BLaER1 treated with 17β-estradiol and CSF1 and Interleukin-3, amounts not matched to agents 10 nM and 100 nM (cell line): Measurements from ENCODE around the gene SEL1L2.
"Not testable (repeated sequence)": the region's sequence is repeated elsewhere in the genome, so short reads cannot be mapped to it uniquely, and the experiment has no call there.

ENCODE experiments used
- H3K27ac ChIP-seq, 11 experiments: shearing (Covaris generic); formaldehyde crosslinking; 2 replicates each; pipeline ENCODE4 v1.8.1; 2022
- H3K27me3 ChIP-seq, 11 experiments: shearing (Covaris generic); formaldehyde crosslinking; 2 replicates each; pipeline ENCODE4 v1.8.1; 2022
- H3K36me3 ChIP-seq, 11 experiments: shearing (Covaris generic); formaldehyde crosslinking; 2 replicates each; pipeline ENCODE4 v1.8.1; 2022
- H3K4me1 ChIP-seq, 10 experiments: shearing (Covaris generic); formaldehyde crosslinking; 2 replicates each; pipeline ENCODE4 v1.8.1; 2022
- H3K4me2 ChIP-seq, 11 experiments: shearing (Covaris generic); formaldehyde crosslinking; 2 replicates each; pipeline ENCODE4 v1.8.1; 2022
- H3K4me3 ChIP-seq, 10 experiments: shearing (Covaris generic); formaldehyde crosslinking; 2 replicates each; pipeline ENCODE4 v1.8.1; 2022
- H3K9ac ChIP-seq, 11 experiments: shearing (Covaris generic); formaldehyde crosslinking; 2 replicates each; pipeline ENCODE4 v1.8.1; 2022
- H3K9me3 ChIP-seq, 11 experiments: shearing (Covaris generic); formaldehyde crosslinking; replicated peaks in 1 of 11; 2 replicates each; pipeline ENCODE4 v1.8.1; 2022
- H4K20me1 ChIP-seq, 11 experiments: shearing (Covaris generic); formaldehyde crosslinking; 2 replicates each; pipeline ENCODE4 v1.8.1; 2022
- Cebpa-rat ChIP-seq, 11 experiments: shearing (Covaris generic); IDR thresholded peaks; 2 replicates each; pipeline ENCODE4 v1.8.1; 2022

The SEL1L2 gene

GRCh38 chr20:13995841-13996240 lies 5.4 kb upstream of the SEL1L2 start:
- H3K9ac ChIP-seq: no peak overlapping the region

GRCh38 chr20:13995086-13995665 lies 4.8 kb upstream of the SEL1L2 start, which contains the start of gene MACROD2:
TSS of gene MACROD2 (plus strand) at chr20:13995516.
- no peak for TF ChIP-seq Cebpa-rat (IDR thresholded peaks at IDR 0.05)
- H3K4me1 ChIP-seq: peaks cover 0 to 9% (median 7%) of the 10 kb centered on the region in 10 experiments; a peak in 15 of 20 replicates
- H3K9me3 ChIP-seq: peaks cover 44 to 55% (median 50%) of the 10 kb centered on the region in 11 experiments
- no peak within 1 kb of the TSS for H3K9ac ChIP-seq
- H3K4me3 ChIP-seq: no peak within 1 kb of the TSS; a peak in 1 of 20 replicates
- no peaks in the 10 kb centered on the region; a peak in 1 of 22 replicates for H3K36me3 ChIP-seq
- no peak within 1 kb of the TSS for H3K27ac ChIP-seq
- no peaks in the 10 kb centered on the region for H4K20me1 ChIP-seq
- H3K27me3 ChIP-seq: no peaks in the 10 kb centered on the region
- no peak within 1 kb of the TSS for H3K4me2 ChIP-seq

More at GRCh38 chr20:13995841-13996240, 5.4 kb upstream of the SEL1L2 start:
- no peaks in the 10 kb centered on the region; a peak in 1 of 22 replicates for H3K36me3 ChIP-seq
- no peak overlapping the region for H3K4me3 ChIP-seq
- peaks cover 44 to 54% (median 50%) of the 10 kb centered on the region in 11 experiments for H3K9me3 ChIP-seq
- H3K27ac ChIP-seq: no peak overlapping the region
- H3K4me2 ChIP-seq: no peak overlapping the region
- no peaks in the 10 kb centered on the region for H3K27me3 ChIP-seq
- no peaks in the 10 kb centered on the region for H4K20me1 ChIP-seq
- TF ChIP-seq Cebpa-rat (IDR thresholded peaks at IDR 0.05): no peak
- peaks cover 0 to 13% (median 7%) of the 10 kb centered on the region in 10 experiments; a peak in 15 of 20 replicates for H3K4me1 ChIP-seq

GRCh38 chr20:13991955-13992354 lies 1.5 kb upstream of the SEL1L2 start:
- not testable (repeated sequence) for H3K4me2 ChIP-seq, H3K4me3 ChIP-seq, H4K20me1 ChIP-seq, H3K27ac ChIP-seq, H3K9ac ChIP-seq, H3K27me3 ChIP-seq, H3K36me3 ChIP-seq, H3K4me1 ChIP-seq
- peaks cover 44 to 55% (median 50%) of the 10 kb centered on the region in 11 experiments for H3K9me3 ChIP-seq

- no peak overlapping the region for H3K4me3 ChIP-seq
- no peaks in the 10 kb centered on the region; a peak in 1 of 22 replicates for H3K36me3 ChIP-seq
- peaks cover 41 to 50% (median 47%) of the 10 kb centered on the region in 11 experiments for H3K9me3 ChIP-seq
- H3K27me3 ChIP-seq: no peaks in the 10 kb centered on the region
- no peak overlapping the region for H3K9ac ChIP-seq
- TF ChIP-seq Cebpa-rat (IDR thresholded peaks at IDR 0.05): no peak
- no peak overlapping the region for H3K4me2 ChIP-seq
- no peaks in the 10 kb centered on the region for H3K4me1 ChIP-seq
- H3K27ac ChIP-seq: no peak overlapping the region
- no peaks in the 10 kb centered on the region for H4K20me1 ChIP-seq
These were observed 897 bp upstream of the SEL1L2 start for GRCh38 chr20:13991311-13991710.

- Histone ChIP-seq H3K36me3 (no peaks in the 10 kb centered on the region), H3K9ac (no peak overlapping the region), H3K9me3 (no peaks in the 10 kb centered on the region), H4K20me1 (no peaks in the 10 kb centered on the region), H3K27me3 (no peaks in the 10 kb centered on the region), H3K4me3 (no peak overlapping the region), H3K4me1 (no peaks in the 10 kb centered on the region), H3K4me2 (no peak overlapping the region), H3K27ac (no peak overlapping the region)
- no peak for TF ChIP-seq Cebpa-rat (IDR thresholded peaks at IDR 0.05)
These were observed 6.2 kb downstream of the SEL1L2 start for GRCh38 chr20:13984211-13984610.

- Histone ChIP-seq H3K27ac (no peak overlapping the region), H3K4me1 (no peaks in the 10 kb centered on the region), H4K20me1 (no peaks in the 10 kb centered on the region), H3K27me3 (no peaks in the 10 kb centered on the region), H3K4me3 (no peak overlapping the region), H3K9me3 (no peaks in the 10 kb centered on the region), H3K9ac (no peak overlapping the region), H3K4me2 (no peak overlapping the region), H3K36me3 (no peaks in the 10 kb centered on the region)
- TF ChIP-seq Cebpa-rat (IDR thresholded peaks at IDR 0.05): no peak
These were observed 29.9 kb downstream of the SEL1L2 start for GRCh38 chr20:13960525-13960924.

GRCh38 chr20:13960119-13960518 lies 30.3 kb downstream of the SEL1L2 start:
- Histone ChIP-seq H3K4me2 (no peak overlapping the region), H3K36me3 (no peaks in the 10 kb centered on the region), H3K9me3 (no peaks in the 10 kb centered on the region), H3K27me3 (no peaks in the 10 kb centered on the region), H3K27ac (no peak overlapping the region), H4K20me1 (no peaks in the 10 kb centered on the region), H3K9ac (no peak overlapping the region), H3K4me3 (no peak overlapping the region), H3K4me1 (no peaks in the 10 kb centered on the region)
- no peak for TF ChIP-seq Cebpa-rat (IDR thresholded peaks at IDR 0.05)

GRCh38 chr20:13953227-13953626 lies 37.2 kb downstream of the SEL1L2 start:
- no peak overlapping the region for H3K4me3 ChIP-seq
- H3K27me3 ChIP-seq: no peaks in the 10 kb centered on the region
- no peak for TF ChIP-seq Cebpa-rat (IDR thresholded peaks at IDR 0.05)
- H3K9me3 ChIP-seq: no peaks in the 10 kb centered on the region
- H3K4me2 ChIP-seq: no peak overlapping the region
- no peaks in the 10 kb centered on the region for H4K20me1 ChIP-seq
- no peaks in the 10 kb centered on the region for H3K4me1 ChIP-seq
- H3K36me3 ChIP-seq: no peaks in the 10 kb centered on the region
- no peak overlapping the region for H3K9ac ChIP-seq
- H3K27ac ChIP-seq: no peak overlapping the region

GRCh38 chr20:13947719-13948118 lies 42.7 kb downstream of the SEL1L2 start:
- no peaks in the 10 kb centered on the region for H3K36me3 ChIP-seq
- no peaks in the 10 kb centered on the region for H4K20me1 ChIP-seq

GRCh38 chr20:13941031-13941430 lies 49.4 kb downstream of the SEL1L2 start:
- no peak for TF ChIP-seq Cebpa-rat (IDR thresholded peaks at IDR 0.05)
- H3K9ac ChIP-seq: no peak overlapping the region
- peaks cover 14 to 34% (median 24%) of the 10 kb centered on the region in 11 experiments for H3K9me3 ChIP-seq
- H3K4me1 ChIP-seq: peaks cover under 1 to 32% (median 14%) of the 10 kb centered on the region in 10 experiments; a peak in 17 of 20 replicates
- no peak overlapping the region for H3K4me3 ChIP-seq
- H4K20me1 ChIP-seq: no peaks in the 10 kb centered on the region
- H3K36me3 ChIP-seq: 0 out of 22 replicates have a peak, but pooled peaks cover 0 to 3% (median 0%) of the 10 kb centered on the region in 11 experiments
- no peak overlapping the region; a peak in 1 of 22 replicates for H3K4me2 ChIP-seq
- no peak overlapping the region for H3K27ac ChIP-seq
- H3K27me3 ChIP-seq: no peaks in the 10 kb centered on the region

More at GRCh38 chr20:13947719-13948118, 42.7 kb downstream of the SEL1L2 start:
- no peaks in the 10 kb centered on the region for H3K4me1 ChIP-seq
- H3K27ac ChIP-seq: no peak overlapping the region
- no peak overlapping the region for H3K4me3 ChIP-seq
- H3K4me2 ChIP-seq: no peak overlapping the region
- H3K9ac ChIP-seq: no peak overlapping the region
- H3K27me3 ChIP-seq: no peaks in the 10 kb centered on the region
- peaks cover 0 to 21% (median 17%) of the 10 kb centered on the region in 11 experiments; a peak in 17 of 22 replicates for H3K9me3 ChIP-seq
- no peak for TF ChIP-seq Cebpa-rat (IDR thresholded peaks at IDR 0.05)
